Right ventricle myocardium superior (tissue), 1 donor: ENCODE measurements around the gene CCK. TPM values are rescaled to one million over a fixed set of nuclear protein-coding genes. Genes with fewer than 3 reads are reported as not detected.

Experiments used
- ATAC-seq: fragments of 200-7000 bp; cut with Tn5 transposase; one replicate; pipeline ENCODE4 v1.9.1; 2020; ENCODE audit warnings: mild to moderate bottlenecking; ENCODE audit not compliant: poor library complexity
- DNase-seq: peaks from one replicate; pipeline ENCODE4 v3.0.0-alpha.2; 2020
- intact Hi-C: fragments of 100-400 bp; cut with DNase I; formaldehyde crosslinking; loops from one replicate; pipeline ENCODE4 v1.11.2; 2022
- total RNA-seq: library from RNA; stranded (reverse); fragmentation: NEBNext Ultra II Directional; extraction: Animal tissue kit (Norgen Biotek cat#: 25700); gene quantifications from one replicate; pipeline ENCODE4 v1.2.1, GENCODE V29; 2021
- donor health status: DM: no; HTN: yes; CAD: no; lungs with severe emphysema.

Gene CCK
- total RNA-seq, 1 donor from 2014 or later = not detected

DNA sequence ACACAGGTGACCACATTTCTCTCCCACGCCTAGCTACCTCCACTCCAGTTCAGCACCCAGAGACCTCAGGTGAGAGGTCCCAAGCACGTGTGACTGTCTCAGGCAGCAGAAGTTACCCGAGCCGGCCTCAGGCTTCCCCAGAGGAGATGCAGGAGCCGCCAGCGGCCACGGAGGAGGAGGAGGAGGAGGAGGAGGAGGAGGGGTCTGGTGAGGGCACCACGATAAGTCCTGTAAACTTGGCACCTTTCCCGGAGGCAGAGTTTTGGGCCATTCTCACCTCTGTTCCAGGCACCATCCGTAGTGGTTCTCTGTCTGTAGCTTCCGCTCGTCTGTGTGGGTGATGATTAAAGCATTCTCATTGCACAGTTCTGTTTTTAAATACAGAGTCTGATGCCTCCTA is 56.1 kb downstream of the CCK start:
- ATAC-seq (peak; percentile 46), DNase-seq (no peak)
- intact Hi-C loops = no loop called here

Other genes with a start within 250 kb of the CCK start
- gene TRAK1, start 174.8 kb downstream of the CCK start, total RNA-seq = 273 TPM
- not detected for gene LYZL4, start 144.4 kb upstream of the CCK start, total RNA-seq
- 3.4 TPM for gene VIPR1, start 236.5 kb upstream of the CCK start, total RNA-seq